Stimulated activated CD4-positive, alpha-beta T cell treated with anti-CD3 and anti-CD28 coated beads, Interleukin-2, amount 100 ng/mL, for 4 hours (primary cell): ENCODE data around the gene JADE2.
"Not testable (repeated sequence)": the region's sequence is repeated elsewhere in the genome, so short reads cannot be mapped to it uniquely, and the experiment has no call there.

ENCODE experiments used
- DNase-seq: peaks from one replicate; pipeline ENCODE4 v3.0.0-alpha.2; 2020; ENCODE audit warnings: low read depth

Gene JADE2

GRCh38 chr5:134592141-134592746, 66.8 kb downstream of the JADE2 start:
- DNase-seq: no peak

- DNase-seq: no peak
These were observed 68.9 kb downstream of the JADE2 start for GRCh38 chr5:134594336-134594735.

GRCh38 chr5:134594797-134595457, 69.5 kb downstream of the JADE2 start:
- no peak for DNase-seq

GRCh38 chr5:134595458-134595838, 70.0 kb downstream of the JADE2 start:
- no peak for DNase-seq

DNA sequence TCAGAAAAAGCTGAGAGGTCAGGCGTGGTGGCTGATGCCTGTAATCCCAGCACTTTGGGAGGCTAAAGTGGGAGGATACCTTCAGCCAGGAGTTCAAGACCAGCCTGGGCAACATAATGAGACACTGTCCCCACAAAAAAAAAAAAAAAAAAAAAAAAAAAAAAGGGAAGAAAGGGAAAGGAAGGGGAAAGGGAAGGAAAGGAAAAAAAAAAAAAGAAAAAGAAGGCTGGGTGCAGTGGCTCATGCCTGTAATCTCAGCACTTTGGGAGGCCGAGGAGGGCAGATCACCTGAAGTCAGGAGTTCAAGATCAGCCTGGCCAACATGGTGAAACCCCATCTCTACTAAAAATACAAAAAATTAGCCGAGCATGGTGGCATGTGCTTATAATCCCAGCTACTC, 74.3 kb downstream of the JADE2 start:
- not testable (repeated sequence) for DNase-seq

DNA sequence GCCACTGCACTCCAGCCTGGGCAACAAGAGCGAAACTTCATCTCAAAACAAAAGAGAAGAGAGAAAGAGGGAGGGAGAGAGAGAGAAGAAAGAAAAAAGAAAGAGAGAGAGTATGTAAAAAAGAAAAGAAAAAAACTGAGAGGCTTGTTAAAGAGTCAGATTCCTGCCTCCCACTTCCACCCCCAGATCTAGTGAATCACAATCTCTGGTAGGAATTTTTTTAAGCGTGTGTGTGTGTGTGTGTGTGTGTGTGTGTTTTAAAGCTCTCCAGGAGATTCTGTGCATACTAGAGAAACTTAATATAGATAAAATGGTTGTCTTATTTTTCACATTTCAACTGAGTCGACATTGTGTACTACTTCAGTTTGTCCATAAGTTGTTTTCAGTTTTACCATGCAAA, 75.1 kb downstream of the JADE2 start:
- DNase-seq: no peak

DNA sequence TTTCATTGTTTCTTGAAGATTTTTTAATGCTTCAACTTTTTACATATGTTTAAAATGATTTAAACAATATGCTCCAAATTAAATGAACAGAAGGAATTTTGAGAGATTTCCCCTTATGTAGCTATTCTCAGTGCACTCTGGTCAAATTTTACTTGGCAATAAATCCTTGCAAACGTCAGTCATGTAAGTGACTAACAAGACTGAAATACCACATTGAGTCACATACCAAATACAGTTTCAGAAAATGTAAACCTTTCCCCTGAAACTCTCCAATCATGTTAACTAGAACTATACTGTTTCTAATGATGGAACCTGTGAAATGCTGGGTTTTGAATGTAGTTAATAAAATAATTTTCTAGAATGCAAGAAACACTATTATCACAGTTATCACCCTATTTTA, 77.6 kb downstream of the JADE2 start:
- no peak for DNase-seq

- DNase-seq: no peak
These were observed 79.4 kb downstream of the JADE2 start for GRCh38 chr5:134604908-134605307.

DNA sequence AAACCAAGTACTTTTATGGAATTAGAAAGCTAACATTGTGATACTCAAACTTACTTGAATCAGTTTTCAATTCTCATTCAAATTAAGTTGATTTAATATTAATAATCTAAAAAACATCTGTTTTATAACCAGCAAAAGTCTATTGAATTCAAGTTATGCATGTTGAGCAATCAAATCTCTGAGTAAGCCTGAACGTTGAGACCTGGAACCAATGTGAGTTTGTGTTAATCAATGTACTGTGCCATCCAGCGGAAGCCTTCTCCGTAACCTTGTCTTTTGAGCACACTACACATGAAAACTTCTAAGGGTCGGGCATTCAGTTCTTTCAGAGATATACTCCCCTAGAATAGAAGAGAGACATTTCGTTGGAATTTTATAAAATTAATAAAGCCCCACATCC, 81.3 kb downstream of the JADE2 start:
- no peak for DNase-seq

DNA sequence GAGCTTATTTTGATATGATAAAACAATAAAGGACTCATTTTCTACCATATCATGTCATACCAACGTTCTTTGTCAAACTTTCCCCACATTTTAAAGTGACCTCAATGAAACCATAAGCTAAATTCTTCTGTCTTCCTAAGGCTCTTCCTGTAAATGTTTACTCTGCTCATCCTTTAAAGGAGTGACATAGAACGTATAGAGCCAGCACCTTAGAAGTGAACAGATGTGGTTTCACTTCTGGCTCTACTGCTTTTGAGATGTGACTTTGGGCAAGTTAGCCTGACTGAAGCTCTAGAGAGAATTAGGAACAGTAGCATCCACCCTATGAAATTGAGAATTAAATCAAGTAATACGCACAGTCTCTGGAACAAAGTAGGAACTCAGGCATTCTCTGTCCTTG, 83.1 kb downstream of the JADE2 start:
- DNase-seq: no peak

DNA sequence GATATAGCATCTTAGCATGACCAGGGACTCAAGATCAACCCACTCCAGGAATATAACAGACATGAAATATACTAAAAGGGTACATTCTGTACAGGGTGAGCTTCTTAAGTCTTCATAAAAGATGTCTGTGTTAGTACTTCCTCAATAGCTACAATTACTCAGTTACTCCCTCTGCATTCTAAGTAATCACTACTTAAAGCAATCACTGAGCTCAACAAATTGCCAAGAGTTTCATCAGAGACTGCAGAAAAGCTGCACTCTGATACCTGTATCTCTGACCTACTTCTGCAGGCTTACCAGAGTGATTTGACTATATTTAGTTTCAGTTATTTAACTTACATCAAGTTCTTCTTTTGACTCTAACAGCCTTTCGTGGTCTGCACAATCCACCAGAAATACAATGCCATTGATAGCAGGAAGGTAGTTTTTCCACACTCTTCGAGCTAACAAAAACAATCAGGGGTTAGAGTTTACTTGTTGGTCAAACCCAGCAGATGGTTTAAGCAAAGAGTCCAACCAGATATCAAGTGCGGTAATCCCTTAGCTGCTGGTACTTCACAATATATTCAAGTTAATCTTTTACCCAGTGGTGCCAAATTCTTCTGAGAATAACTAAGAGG, 83.9 kb downstream of the JADE2 start:
- no peak for DNase-seq

DNA sequence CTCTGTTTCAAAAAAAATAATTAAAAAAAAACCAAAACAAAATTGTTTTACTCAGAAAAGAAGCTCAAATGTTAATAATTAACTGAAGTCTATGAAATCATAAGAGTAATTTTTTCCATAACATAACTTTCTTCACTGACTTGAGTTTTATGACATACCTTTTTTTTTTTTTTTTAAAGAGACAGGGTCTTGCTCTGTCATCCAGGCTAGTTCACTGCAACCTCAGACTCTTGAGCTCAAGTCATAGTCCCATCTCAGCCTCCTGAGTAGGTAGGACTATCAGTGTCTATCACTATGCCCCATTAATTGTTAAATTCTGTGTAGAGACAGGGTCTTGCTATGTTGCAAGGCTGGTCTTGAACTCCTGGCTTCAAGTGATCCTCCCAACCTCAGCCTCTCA, 85.3 kb downstream of the JADE2 start:
- no peak for DNase-seq

DNA sequence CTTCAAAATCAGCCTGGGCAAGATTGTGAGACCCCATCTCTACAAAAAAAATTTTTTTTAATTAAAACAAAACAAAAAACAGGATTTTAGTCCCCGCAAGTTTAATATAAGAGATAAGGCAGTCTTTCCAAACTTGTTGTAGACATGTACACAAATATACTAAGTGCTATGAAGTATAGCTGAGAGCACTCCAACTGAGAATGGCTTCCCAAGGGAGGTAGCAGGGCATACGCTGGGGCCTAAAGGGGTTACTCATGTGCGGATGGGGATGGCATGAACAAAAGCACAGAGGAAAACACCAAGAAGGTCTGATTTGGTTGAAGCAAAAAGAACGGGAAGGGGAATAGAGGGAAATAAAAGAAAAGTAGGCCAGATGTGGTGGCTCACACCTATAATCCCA, 86.0 kb downstream of the JADE2 start:
- no peak for DNase-seq

DNA sequence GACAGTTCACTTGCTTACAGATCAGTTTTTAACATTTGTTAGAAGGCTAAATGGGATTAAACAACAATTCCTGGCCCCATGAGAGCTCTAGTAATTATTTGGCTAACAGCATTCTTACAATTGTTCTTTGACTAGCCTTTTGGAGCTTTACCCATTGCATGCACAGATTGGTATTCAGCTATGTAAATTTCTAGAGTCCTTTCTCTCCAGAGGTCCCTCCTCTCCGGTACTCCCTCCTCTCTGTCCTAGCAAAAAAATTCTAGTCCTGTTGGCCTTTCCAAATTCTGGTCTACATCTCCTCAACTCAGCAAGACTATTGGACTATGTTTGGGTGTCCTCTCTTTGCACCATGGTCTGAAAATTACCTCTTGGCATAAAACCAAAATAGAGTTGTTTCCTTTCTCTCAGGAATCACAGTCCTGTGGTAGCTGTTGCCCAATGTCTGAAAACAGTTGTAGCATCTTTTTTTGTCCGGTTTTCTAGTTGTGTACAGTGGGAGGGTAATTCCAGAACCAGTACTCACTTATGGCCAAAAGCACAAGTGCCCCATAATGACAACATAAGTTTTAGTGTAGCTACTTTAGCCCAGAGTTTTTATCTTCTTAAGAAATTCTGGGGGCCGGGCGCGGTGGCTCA, 89.1 kb downstream of the JADE2 start:
- DNase-seq: no peak

DNA sequence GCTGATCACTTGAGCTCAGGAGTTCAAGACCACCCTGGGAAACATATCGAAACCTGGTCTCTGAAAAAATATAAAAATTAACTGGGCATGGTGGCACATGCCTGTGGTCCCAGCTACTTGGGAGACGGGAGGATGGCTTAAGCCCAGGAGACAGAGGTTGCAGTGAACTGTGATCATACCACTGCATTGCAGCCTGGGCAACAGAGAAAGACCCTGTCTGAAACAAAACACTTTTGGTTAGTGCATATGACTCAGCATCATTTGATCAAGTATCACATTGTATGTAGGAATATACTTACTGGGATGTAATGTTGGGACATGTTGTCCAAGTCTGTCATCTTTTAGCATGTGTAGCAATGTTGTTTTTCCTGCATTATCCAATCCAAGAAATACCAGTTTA, 95.2 kb downstream of the JADE2 start:
- DNase-seq: no peak

DNA sequence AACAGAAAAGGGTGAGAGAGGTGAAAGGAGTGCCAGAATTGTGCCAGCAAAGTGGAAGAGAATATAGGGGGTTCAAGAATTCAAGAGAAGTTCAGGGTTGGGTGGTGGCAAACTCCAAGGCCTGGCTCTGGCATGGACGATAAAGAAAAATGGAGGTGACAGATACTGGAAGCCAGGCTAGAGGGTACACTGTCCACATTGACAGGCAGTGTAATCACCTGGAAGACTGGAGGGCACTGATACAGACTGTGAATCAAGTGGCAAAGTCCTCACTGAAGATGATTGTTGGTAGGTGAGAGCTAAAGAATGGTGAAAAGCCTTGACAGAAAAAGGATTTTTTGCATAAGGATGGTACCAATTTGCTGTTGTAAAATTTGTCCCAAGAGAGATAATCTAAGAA, 100.1 kb downstream of the JADE2 start:
- no peak for DNase-seq

DNA sequence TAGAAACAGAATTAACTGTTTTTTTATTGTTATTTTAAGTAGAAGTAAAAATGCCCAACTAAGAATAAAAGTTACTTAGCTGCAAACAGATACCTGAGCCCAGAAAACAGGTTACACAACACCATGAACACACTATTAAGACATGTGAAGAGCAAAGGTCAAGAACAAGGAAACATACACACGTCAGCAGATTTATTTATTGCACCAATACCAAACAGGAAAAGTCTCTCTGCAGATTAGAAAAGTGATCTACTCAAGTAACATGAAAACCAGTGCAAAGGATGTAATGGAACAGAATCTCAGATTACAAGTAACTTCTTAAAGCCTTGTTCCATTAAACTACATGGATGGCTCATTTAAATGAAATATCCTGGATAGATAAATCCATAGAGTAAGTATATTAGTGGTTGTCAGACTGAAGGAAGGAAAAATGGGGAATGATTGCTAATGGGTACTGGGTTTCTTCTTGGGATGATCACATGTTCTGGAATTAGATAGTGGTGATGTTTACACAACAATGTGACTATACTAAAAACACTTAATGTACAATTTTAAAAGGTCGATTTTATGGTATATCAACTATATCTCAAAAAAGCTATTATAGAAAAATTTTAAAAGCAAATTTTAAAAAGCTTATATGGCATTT, 101.0 kb downstream of the JADE2 start:
- no peak for DNase-seq
